ENCODE results near the gene SLC39A1. TPM values are rescaled to one million over a fixed set of nuclear protein-coding genes. Genes with fewer than 3 reads are reported as not detected.
"Not testable (repeated sequence)": the region's sequence is repeated elsewhere in the genome, so short reads cannot be mapped to it uniquely, and the experiment has no call there.

Gene SLC39A1
- 83.0 TPM for polyA plus RNA-seq (2013, experiment 1 of 2)
- polyA plus RNA-seq (2013, experiment 2 of 2): 80.7 TPM

GRCh38 chr1:153963030-153963849 is at the start of gene SLC39A1:
TSS of gene SLC39A1 (minus strand) at chr1:153963537. CDS start at chr1:153962715, 822 bp downstream.
- Histone ChIP-seq H3K4me3 (ENCODE audit: low read length in 2 of 2) (peak within 1 kb of the TSS; percentile 68 to 84), H2BK120ac (ENCODE audit: low read depth, low read length) (peak within 1 kb of the TSS; percentile 13)
- WGBS, 2 donors (ENCODE audit: extremely low coverage in 2 of 2, insufficient read length in 2 of 2, insufficient replicate concordance in 1 of 2): no CpG with 5 or more reads among the region's 54 CpGs

DNA sequence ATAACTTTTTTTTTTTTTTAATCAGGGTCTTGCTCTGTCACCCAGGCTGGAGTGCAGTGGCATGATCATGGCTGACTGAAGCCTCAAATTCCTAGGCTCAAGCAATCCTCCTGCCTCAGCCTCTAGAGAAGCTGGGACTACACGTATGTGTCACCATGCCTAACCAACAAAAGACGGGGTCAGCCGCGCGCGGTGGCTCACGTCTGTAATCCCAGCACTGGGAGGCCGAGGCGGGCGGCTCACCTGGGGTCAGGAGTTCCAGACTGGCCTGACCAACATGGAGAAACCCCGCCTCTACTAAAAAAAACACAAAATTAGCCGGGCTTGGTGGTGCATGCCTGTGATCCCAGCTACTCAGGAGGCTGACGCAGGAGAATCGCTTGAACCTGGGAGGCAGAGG is 49.2 kb upstream of the SLC39A1 start:
- H2AFZ ChIP-seq (ENCODE audit: low read length); H4K91ac ChIP-seq (ENCODE audit: low read depth, low read length, poor library complexity); H3K79me1 ChIP-seq (ENCODE audit: low read depth, low read length); H3K4ac ChIP-seq (ENCODE audit: low read length); H3K23ac ChIP-seq (ENCODE audit: low read depth, low read length, poor library complexity); H2AK5ac ChIP-seq (ENCODE audit: low read depth, low read length); H2BK15ac ChIP-seq (ENCODE audit: low read length); H3K9ac ChIP-seq (ENCODE audit: low read depth, low read length, poor library complexity); H3K27ac ChIP-seq (replicated peaks; ENCODE audit: low read length); H3K36me3 ChIP-seq (replicated peaks in 1 of 2; ENCODE audit: control insufficient read depth in 2 of 2, insufficient read depth in 2 of 2, low read length in 2 of 2); H3K4me1 ChIP-seq (ENCODE audit: control insufficient read depth in 2 of 2, insufficient read depth in 1 of 2, low read depth in 1 of 2, low read length in 2 of 2); H2BK120ac ChIP-seq (ENCODE audit: low read depth, low read length); H3K4me2 ChIP-seq (ENCODE audit: insufficient read depth, low read length, poor library complexity, severe bottlenecking); H3K27me3 ChIP-seq (ENCODE audit: control insufficient read depth in 3 of 3, insufficient read depth in 3 of 3, low read depth in 1 of 3, low read length in 3 of 3); H4K8ac ChIP-seq (ENCODE audit: low read depth, low read length); DNase-seq (ENCODE audit: low spot score); H3K4me3 ChIP-seq (ENCODE audit: low read length in 2 of 2); H3K14ac ChIP-seq (ENCODE audit: low read length); H3K9me3 ChIP-seq (replicated peaks in 1 of 2; ENCODE audit: control insufficient read depth in 2 of 2, insufficient read depth in 1 of 2, low read depth in 1 of 2, low read length in 2 of 2); H2BK5ac ChIP-seq (ENCODE audit: low read length); H2BK12ac ChIP-seq (ENCODE audit: low read length): not testable (repeated sequence)
- WGBS, 2 donors (ENCODE audit: extremely low coverage in 2 of 2, insufficient read length in 2 of 2, insufficient replicate concordance in 1 of 2): no CpG with 5 or more reads among the region's 14 CpGs
- peak overlapping the region; percentile 29 for H3K18ac ChIP-seq (ENCODE audit: low read length)

More at GRCh38 chr1:153963030-153963849, at the start of gene SLC39A1:
- H3K4me1 ChIP-seq (ENCODE audit: control insufficient read depth in 2 of 2, insufficient read depth in 1 of 2, low read depth in 1 of 2, low read length in 2 of 2): peaks cover 17 to 25% of the 10 kb centered on the region in 2 donors
- peak within 1 kb of the TSS; percentile 55 for H2BK5ac ChIP-seq (ENCODE audit: low read length)
- peak within 1 kb of the TSS; percentile 94 for H3K18ac ChIP-seq (ENCODE audit: low read length)
- H4K91ac ChIP-seq (ENCODE audit: low read depth, low read length, poor library complexity): no peak within 1 kb of the TSS
- peak; percentile 97 for DNase-seq (ENCODE audit: low spot score)
- peak within 1 kb of the TSS; percentile 89 for H3K23ac ChIP-seq (ENCODE audit: low read depth, low read length, poor library complexity)
- no peak within 1 kb of the TSS for H3K14ac ChIP-seq (ENCODE audit: low read length)
- peak within 1 kb of the TSS; percentile 90 for H2AK5ac ChIP-seq (ENCODE audit: low read depth, low read length)
- peak within 1 kb of the TSS; percentile 40 for H3K4ac ChIP-seq (ENCODE audit: low read length)
- H3K27ac ChIP-seq (replicated peaks; ENCODE audit: low read length): peak within 1 kb of the TSS; percentile 97
- H3K79me1 ChIP-seq (ENCODE audit: low read depth, low read length): peaks cover 8% of the 10 kb centered on the region
- peak within 1 kb of the TSS; percentile 80 for H3K4me2 ChIP-seq (ENCODE audit: insufficient read depth, low read length, poor library complexity, severe bottlenecking)
- H2AFZ ChIP-seq (ENCODE audit: low read length): peak within 1 kb of the TSS; percentile 83
- peaks cover 20 to 41% of the 10 kb centered on the region in 2 donors for H3K36me3 ChIP-seq (replicated peaks in 1 of 2; ENCODE audit: control insufficient read depth in 2 of 2, insufficient read depth in 2 of 2, low read length in 2 of 2)
- no peak within 1 kb of the TSS for H4K8ac ChIP-seq (ENCODE audit: low read depth, low read length)
- peak within 1 kb of the TSS; percentile 7 for H2BK15ac ChIP-seq (ENCODE audit: low read length)
- no peaks in the 10 kb centered on the region for H3K27me3 ChIP-seq (ENCODE audit: control insufficient read depth in 3 of 3, insufficient read depth in 3 of 3, low read depth in 1 of 3, low read length in 3 of 3)
- peak within 1 kb of the TSS; percentile 94 for H3K9ac ChIP-seq (ENCODE audit: low read depth, low read length, poor library complexity)
- H2BK12ac ChIP-seq (ENCODE audit: low read length): no peak within 1 kb of the TSS
- H3K9me3 ChIP-seq (replicated peaks in 1 of 2; ENCODE audit: control insufficient read depth in 2 of 2, insufficient read depth in 1 of 2, low read depth in 1 of 2, low read length in 2 of 2): no peaks in the 10 kb centered on the region

- Histone ChIP-seq H3K36me3 (replicated peaks in 1 of 2; ENCODE audit: control insufficient read depth in 2 of 2, insufficient read depth in 2 of 2, low read length in 2 of 2) (no peaks in the 10 kb centered on the region), H3K18ac (ENCODE audit: low read length) (no peak overlapping the region), H2BK5ac (ENCODE audit: low read length) (no peak overlapping the region), H3K9me3 (replicated peaks in 1 of 2; ENCODE audit: control insufficient read depth in 2 of 2, insufficient read depth in 1 of 2, low read depth in 1 of 2, low read length in 2 of 2) (no peaks in the 10 kb centered on the region), H2AFZ (ENCODE audit: low read length) (no peak overlapping the region), H3K4ac (ENCODE audit: low read length) (no peak overlapping the region), H3K27ac (replicated peaks; ENCODE audit: low read length) (no peak overlapping the region), H3K79me1 (ENCODE audit: low read depth, low read length) (no peaks in the 10 kb centered on the region), H3K9ac (ENCODE audit: low read depth, low read length, poor library complexity) (no peak overlapping the region), H3K4me1 (ENCODE audit: control insufficient read depth in 2 of 2, insufficient read depth in 1 of 2, low read depth in 1 of 2, low read length in 2 of 2) (no peaks in the 10 kb centered on the region), H4K91ac (ENCODE audit: low read depth, low read length, poor library complexity) (no peak overlapping the region), H3K4me2 (ENCODE audit: insufficient read depth, low read length, poor library complexity, severe bottlenecking) (no peak overlapping the region), H2AK5ac (ENCODE audit: low read depth, low read length) (no peak overlapping the region), H2BK120ac (ENCODE audit: low read depth, low read length) (no peak overlapping the region), H3K27me3 (ENCODE audit: control insufficient read depth in 3 of 3, insufficient read depth in 3 of 3, low read depth in 1 of 3, low read length in 3 of 3) (no peaks in the 10 kb centered on the region), H3K23ac (ENCODE audit: low read depth, low read length, poor library complexity) (no peak overlapping the region), H2BK12ac (ENCODE audit: low read length) (no peak overlapping the region), H4K8ac (ENCODE audit: low read depth, low read length) (no peak overlapping the region), H3K4me3 (ENCODE audit: low read length in 2 of 2) (no peak overlapping the region), H3K14ac (ENCODE audit: low read length) (no peak overlapping the region), H2BK15ac (ENCODE audit: low read length) (no peak overlapping the region)
- no CpG with 5 or more reads among the region's 1 CpG for WGBS, 2 donors (ENCODE audit: extremely low coverage in 2 of 2, insufficient read length in 2 of 2, insufficient replicate concordance in 1 of 2)
- no peak for DNase-seq (ENCODE audit: low spot score)
Measured at GRCh38 chr1:154012129-154012528, 48.8 kb upstream of the SLC39A1 start.

GRCh38 chr1:154006136-154006535 is 42.8 kb upstream of the SLC39A1 start:
- peaks cover 0 to 6% of the 10 kb centered on the region in 2 donors for H3K4me1 ChIP-seq (ENCODE audit: control insufficient read depth in 2 of 2, insufficient read depth in 1 of 2, low read depth in 1 of 2, low read length in 2 of 2)
- no peak overlapping the region for H3K27ac ChIP-seq (replicated peaks; ENCODE audit: low read length)
- no peak for DNase-seq (ENCODE audit: low spot score)
- no peak overlapping the region for H2AK5ac ChIP-seq (ENCODE audit: low read depth, low read length)
- H3K27me3 ChIP-seq (ENCODE audit: control insufficient read depth in 3 of 3, insufficient read depth in 3 of 3, low read depth in 1 of 3, low read length in 3 of 3): no peaks in the 10 kb centered on the region
- H2BK15ac ChIP-seq (ENCODE audit: low read length): no peak overlapping the region
- H3K4me3 ChIP-seq (ENCODE audit: low read length in 2 of 2): no peak overlapping the region
- no peak overlapping the region for H3K4me2 ChIP-seq (ENCODE audit: insufficient read depth, low read length, poor library complexity, severe bottlenecking)
- WGBS, 2 donors (ENCODE audit: extremely low coverage in 2 of 2, insufficient read length in 2 of 2, insufficient replicate concordance in 1 of 2): no CpG with 5 or more reads among the region's 3 CpGs
- H3K23ac ChIP-seq (ENCODE audit: low read depth, low read length, poor library complexity): no peak overlapping the region
- no peak overlapping the region for H3K4ac ChIP-seq (ENCODE audit: low read length)
- H2AFZ ChIP-seq (ENCODE audit: low read length): no peak overlapping the region
- H3K9ac ChIP-seq (ENCODE audit: low read depth, low read length, poor library complexity): no peak overlapping the region
- no peak overlapping the region for H2BK12ac ChIP-seq (ENCODE audit: low read length)
- H3K9me3 ChIP-seq (replicated peaks in 1 of 2; ENCODE audit: control insufficient read depth in 2 of 2, insufficient read depth in 1 of 2, low read depth in 1 of 2, low read length in 2 of 2): no peaks in the 10 kb centered on the region
- no peaks in the 10 kb centered on the region for H3K36me3 ChIP-seq (replicated peaks in 1 of 2; ENCODE audit: control insufficient read depth in 2 of 2, insufficient read depth in 2 of 2, low read length in 2 of 2)
- H4K8ac ChIP-seq (ENCODE audit: low read depth, low read length): no peak overlapping the region
- H3K18ac ChIP-seq (ENCODE audit: low read length): no peak overlapping the region
- H4K91ac ChIP-seq (ENCODE audit: low read depth, low read length, poor library complexity): no peak overlapping the region
- no peak overlapping the region for H3K14ac ChIP-seq (ENCODE audit: low read length)
- no peaks in the 10 kb centered on the region for H3K79me1 ChIP-seq (ENCODE audit: low read depth, low read length)
- H2BK120ac ChIP-seq (ENCODE audit: low read depth, low read length): no peak overlapping the region
- no peak overlapping the region for H2BK5ac ChIP-seq (ENCODE audit: low read length)
